Measurements from ENCODE around the gene SMIM43.

Gene SMIM43

DNA sequence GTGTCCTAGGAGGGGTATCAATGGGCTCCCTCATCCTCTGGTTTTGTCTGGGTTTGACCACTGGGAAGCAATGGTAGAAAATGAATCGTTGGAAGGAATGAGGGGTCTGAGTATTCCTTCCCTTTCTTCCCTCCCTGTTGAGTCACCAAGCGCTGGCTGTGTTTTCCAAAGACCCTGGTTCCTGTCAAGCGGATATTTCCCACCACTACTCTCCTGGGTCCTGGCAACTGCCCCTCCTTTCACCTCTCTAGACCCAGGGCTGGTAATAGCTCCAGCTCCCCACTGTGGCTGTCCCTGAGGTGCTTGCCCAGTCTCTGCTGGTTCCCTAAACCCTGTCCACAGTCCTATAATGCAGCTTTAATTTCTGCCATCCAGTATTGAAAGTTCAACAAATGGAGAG is 22.2 kb downstream of the SMIM43 start:
- peaks cover 2% of the 10 kb centered on the region for H3K27me3 ChIP-seq (ENCODE audit: insufficient read depth, poor library complexity, severe bottlenecking)
- DNase-seq (ENCODE audit: low read depth in 1 of 2, low spot score in 1 of 2) = no peak
- no peak for TF ChIP-seq POLR2AphosphoS5 (IDR thresholded peaks at IDR 0.05; ENCODE audit: low read depth)
- no peak for TF ChIP-seq GABPA (IDR thresholded peaks at IDR 0.05; ENCODE audit: low read depth)
- no peak for TF ChIP-seq SPI1 (IDR thresholded peaks at IDR 0.05; ENCODE audit: borderline replicate concordance, low read depth)
- TF ChIP-seq, protein P1, sequence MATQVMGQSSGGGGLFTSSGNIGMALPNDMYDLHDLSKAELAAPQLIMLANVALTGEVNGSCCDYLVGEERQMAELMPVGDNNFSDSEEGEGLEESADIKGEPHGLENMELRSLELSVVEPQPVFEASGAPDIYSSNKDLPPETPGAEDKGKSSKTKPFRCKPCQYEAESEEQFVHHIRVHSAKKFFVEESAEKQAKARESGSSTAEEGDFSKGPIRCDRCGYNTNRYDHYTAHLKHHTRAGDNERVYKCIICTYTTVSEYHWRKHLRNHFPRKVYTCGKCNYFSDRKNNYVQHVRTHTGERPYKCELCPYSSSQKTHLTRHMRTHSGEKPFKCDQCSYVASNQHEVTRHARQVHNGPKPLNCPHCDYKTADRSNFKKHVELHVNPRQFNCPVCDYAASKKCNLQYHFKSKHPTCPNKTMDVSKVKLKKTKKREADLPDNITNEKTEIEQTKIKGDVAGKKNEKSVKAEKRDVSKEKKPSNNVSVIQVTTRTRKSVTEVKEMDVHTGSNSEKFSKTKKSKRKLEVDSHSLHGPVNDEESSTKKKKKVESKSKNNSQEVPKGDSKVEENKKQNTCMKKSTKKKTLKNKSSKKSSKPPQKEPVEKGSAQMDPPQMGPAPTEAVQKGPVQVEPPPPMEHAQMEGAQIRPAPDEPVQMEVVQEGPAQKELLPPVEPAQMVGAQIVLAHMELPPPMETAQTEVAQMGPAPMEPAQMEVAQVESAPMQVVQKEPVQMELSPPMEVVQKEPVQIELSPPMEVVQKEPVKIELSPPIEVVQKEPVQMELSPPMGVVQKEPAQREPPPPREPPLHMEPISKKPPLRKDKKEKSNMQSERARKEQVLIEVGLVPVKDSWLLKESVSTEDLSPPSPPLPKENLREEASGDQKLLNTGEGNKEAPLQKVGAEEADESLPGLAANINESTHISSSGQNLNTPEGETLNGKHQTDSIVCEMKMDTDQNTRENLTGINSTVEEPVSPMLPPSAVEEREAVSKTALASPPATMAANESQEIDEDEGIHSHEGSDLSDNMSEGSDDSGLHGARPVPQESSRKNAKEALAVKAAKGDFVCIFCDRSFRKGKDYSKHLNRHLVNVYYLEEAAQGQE (IDR thresholded peaks at IDR 0.05; ENCODE audit: insufficient replicate concordance, low read depth) = no peak
- TF ChIP-seq, protein P2, sequence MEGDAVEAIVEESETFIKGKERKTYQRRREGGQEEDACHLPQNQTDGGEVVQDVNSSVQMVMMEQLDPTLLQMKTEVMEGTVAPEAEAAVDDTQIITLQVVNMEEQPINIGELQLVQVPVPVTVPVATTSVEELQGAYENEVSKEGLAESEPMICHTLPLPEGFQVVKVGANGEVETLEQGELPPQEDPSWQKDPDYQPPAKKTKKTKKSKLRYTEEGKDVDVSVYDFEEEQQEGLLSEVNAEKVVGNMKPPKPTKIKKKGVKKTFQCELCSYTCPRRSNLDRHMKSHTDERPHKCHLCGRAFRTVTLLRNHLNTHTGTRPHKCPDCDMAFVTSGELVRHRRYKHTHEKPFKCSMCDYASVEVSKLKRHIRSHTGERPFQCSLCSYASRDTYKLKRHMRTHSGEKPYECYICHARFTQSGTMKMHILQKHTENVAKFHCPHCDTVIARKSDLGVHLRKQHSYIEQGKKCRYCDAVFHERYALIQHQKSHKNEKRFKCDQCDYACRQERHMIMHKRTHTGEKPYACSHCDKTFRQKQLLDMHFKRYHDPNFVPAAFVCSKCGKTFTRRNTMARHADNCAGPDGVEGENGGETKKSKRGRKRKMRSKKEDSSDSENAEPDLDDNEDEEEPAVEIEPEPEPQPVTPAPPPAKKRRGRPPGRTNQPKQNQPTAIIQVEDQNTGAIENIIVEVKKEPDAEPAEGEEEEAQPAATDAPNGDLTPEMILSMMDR (IDR thresholded peaks at IDR 0.05; ENCODE audit: insufficient read depth, low read length) = no peak
- H3K4me3 ChIP-seq (replicated peaks; ENCODE audit: insufficient read depth, low read length) = no peak overlapping the region
- H3K27ac ChIP-seq (replicated peaks) = no peak overlapping the region

DNA sequence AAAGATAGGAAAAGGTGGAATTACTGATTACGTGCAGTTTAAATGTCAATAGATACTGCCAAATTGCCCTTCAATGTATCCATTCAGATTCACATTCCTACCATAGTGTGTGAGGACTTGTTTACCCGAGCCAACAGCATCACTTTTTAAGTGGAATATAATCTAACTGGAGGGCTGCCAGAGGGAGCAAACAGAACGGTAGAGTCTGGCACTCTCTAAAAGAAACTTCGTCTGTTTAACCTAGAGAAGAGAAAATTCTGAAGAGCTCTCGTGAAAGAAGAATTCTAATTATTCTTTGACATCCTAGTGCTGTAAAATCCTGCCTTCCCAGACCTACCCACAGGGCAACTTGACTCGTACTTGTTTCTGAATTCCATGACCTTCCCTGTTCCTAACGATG is 23.2 kb downstream of the SMIM43 start:
- no peak for DNase-seq (ENCODE audit: low read depth in 1 of 2, low spot score in 1 of 2)
- no peak overlapping the region for H3K4me3 ChIP-seq (replicated peaks; ENCODE audit: insufficient read depth, low read length)
- TF ChIP-seq GABPA (IDR thresholded peaks at IDR 0.05; ENCODE audit: low read depth) (no peak), POLR2AphosphoS5 (IDR thresholded peaks at IDR 0.05; ENCODE audit: low read depth) (no peak), SPI1 (IDR thresholded peaks at IDR 0.05; ENCODE audit: borderline replicate concordance, low read depth) (no peak)
- TF ChIP-seq, protein P2 (IDR thresholded peaks at IDR 0.05; ENCODE audit: insufficient read depth, low read length) = no peak
- TF ChIP-seq, protein P1 (IDR thresholded peaks at IDR 0.05; ENCODE audit: insufficient replicate concordance, low read depth) = no peak
- peaks cover 2% of the 10 kb centered on the region for H3K27me3 ChIP-seq (ENCODE audit: insufficient read depth, poor library complexity, severe bottlenecking)
- no peak overlapping the region for H3K27ac ChIP-seq (replicated peaks)

DNA sequence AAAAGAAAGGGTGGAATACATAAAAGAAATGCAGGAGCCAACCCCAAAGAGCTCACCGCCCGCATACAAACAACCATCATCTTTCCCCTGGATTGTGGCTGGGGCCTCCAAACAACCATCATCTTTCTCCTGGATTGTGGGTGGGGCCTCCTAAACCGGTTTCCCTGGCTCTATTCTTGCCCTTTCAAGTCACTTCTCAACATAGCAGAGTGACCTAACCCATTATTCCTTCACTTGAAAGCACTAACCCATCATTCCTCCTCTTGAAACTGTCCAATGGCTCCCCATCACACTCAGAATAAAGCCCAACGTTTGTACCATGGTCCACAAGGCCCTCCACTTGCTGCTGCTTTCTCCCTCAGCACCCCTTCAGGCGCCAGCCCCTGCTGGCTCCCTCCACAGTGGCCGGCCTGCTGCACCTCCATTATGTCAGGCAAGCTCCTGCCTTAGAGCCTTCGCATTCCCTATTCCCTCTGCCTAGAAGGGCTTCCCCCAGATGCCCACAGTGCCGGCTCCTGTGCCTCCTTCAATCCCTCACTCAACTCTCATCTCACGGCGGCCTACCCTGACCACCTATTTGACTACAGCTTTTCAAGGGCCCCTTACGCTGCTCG is 24.1 kb downstream of the SMIM43 start:
- Histone ChIP-seq H3K27me3 (ENCODE audit: insufficient read depth, poor library complexity, severe bottlenecking) (peaks cover 2% of the 10 kb centered on the region), H3K27ac (replicated peaks) (no peak overlapping the region), H3K4me3 (replicated peaks; ENCODE audit: insufficient read depth, low read length) (no peak overlapping the region)
- DNase-seq (ENCODE audit: low read depth in 1 of 2, low spot score in 1 of 2) = no peak
- TF ChIP-seq, protein P1 (IDR thresholded peaks at IDR 0.05; ENCODE audit: insufficient replicate concordance, low read depth) = no peak
- TF ChIP-seq POLR2AphosphoS5 (IDR thresholded peaks at IDR 0.05; ENCODE audit: low read depth) = no peak
- no peak for TF ChIP-seq SPI1 (IDR thresholded peaks at IDR 0.05; ENCODE audit: borderline replicate concordance, low read depth)
- TF ChIP-seq GABPA (IDR thresholded peaks at IDR 0.05; ENCODE audit: low read depth) = no peak
- TF ChIP-seq, protein P2 (IDR thresholded peaks at IDR 0.05; ENCODE audit: insufficient read depth, low read length) = no peak

All from HL-60 (cell line).